ENCODE data around the gene FHIT.

Gene FHIT

DNA sequence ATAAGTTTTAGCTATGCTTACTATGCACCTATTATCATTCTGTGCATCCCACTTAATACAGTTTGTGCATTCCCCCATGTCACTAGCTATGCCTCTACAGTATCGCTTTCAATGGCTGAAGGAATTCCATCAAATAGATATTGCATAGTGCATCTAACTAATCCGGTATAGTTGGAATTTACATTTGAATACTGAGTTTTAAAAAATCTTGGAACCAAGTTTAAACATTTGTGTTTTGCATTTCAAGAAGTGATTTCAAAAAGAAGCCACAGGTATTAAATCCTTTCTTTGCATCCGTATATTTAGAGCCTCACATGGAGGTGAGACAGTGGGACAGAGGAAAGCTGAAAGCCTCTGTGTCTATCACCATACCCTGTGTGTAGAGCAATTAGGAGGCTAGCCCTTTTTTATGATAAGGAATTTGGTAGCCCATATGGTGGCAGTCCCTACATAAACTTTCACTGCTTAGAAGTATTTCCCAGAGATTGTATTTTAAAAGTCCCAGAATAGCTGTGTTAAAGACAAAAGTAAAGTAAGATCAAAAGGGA, 1241.2 kb downstream of the FHIT start:
- no peak for DNase-seq

DNA sequence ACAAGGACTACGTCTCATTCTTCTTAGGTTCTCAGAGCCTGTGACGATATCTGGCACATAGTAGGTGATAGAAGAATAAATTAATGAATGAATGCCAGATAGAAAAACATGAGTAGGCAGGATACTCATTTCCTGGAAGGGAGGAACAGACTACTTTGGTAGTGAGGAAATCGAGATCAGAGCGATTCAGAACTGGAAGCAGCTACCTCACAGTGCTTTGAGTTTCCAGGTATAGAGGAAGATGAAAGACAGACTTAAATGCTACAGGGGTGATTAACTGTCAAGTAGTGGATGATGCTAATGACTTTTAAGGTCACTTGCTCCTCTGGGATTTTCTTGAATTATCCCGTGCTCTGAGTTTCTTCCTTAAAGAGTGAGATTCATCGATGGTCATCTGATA, 1249.9 kb downstream of the FHIT start:
- no peak for DNase-seq

DNA sequence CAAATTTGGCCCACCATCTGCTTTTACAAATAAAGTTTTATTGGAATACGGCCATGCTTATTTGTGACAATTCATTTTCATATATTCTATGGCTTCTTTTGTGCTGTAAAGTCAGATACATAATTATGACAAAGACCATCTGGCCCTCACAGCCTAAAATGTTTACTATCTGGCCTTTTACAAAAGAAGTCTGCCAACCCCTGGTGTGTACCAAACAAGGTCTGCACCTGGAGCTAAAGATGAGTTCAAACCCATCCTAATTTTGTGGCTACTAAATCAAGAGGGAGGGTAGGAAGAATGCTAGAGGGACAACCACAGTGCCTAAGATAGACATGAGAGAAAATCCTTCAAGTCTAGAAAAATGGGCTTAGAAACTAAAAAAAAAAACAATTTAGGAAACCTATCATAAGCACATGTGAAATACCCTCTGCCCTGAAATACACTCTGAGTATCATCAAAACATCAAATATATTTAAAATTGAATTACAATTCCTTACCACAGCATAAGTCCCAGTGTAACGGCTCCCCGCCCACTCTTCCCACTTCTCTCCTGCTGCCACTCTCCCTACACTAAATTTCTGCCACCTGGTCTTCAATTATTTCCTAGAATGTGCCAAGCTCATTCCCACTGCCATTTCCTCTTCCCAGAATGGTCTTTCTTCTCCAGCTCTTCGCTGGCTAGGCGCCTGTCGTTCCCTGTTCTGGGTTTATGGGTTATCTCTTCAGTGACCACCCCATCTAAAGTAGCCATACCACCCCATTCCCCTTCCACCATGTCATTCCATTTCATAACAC, 1250.7 kb downstream of the FHIT start:
- DNase-seq, result peak; percentile 71 to 90

DNA sequence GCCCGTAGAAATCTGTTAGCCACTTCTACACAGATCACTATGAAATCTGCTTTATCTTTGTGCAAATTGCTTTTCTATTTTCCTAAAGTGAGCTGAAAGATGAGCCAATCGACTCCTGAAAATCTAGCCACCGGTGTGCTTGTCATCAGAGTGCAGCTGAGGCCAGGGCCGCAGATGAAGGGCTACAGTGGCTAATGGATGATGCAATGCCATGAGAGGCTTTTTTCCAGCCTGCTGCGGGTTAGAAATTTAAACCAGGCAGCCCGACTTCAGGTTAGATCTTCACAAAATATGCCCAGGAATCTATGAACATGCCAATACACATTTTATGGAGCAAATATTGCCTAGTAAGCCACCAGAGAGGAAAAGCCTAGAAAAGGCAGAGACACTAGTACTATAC, 1253.2 kb downstream of the FHIT start:
- no peak for DNase-seq

DNA sequence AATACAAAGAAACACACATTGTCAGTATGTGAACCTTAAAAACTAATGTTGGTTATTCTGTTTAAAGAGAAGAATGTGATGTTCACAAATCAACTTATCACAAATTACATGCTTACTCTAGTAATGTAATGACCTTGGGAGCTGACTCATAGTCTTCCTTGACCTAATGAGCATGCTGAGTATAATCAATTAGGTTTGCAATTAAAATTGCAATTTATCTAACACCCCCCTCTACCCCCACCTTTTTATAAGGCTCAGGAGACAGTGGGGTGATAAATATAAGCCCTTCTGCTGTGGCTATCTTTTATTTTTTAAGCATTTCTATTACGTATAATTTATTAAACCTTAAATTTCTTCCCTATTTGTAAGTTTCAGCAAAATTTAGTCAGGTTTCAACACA, 1253.7 kb downstream of the FHIT start:
- DNase-seq, result no peak

DNA sequence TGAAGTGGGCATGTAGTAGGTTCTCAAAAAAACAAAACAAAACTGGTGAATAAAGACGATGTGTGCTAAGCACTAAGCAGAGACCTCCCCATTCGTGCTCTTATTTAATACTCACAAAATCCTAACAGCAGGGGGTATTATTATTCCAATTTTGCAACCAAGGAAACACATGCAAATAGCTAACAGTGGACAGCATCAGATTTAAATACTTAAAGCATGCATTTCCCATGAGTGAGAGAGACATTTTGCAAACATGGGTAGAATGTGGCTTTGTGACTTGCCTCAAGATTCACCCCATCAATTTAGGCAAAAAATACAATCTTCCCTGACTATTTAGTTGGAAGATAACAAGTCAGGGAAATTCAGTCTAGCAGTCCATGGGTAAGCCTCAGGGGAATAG, 1255.2 kb downstream of the FHIT start:
- DNase-seq, result no peak

DNA sequence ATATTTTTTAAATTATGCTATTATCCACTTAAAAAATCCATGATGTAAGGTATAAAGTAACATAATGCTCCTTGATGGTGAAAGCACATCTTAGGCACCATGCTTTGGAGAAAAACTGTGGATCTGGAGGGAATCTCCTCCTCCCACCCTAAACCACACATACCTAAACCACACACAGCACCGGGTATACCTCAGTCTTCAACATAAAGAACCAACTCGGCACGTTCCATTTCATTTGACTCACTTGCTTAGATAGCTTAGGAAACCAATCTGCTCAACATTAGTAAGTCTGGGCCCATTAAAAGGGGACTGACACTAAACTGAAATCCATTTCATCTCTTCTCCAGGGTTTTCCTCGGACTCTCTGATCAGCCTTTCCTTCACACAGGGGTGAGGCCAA, 1255.7 kb downstream of the FHIT start:
- no peak for DNase-seq

DNA sequence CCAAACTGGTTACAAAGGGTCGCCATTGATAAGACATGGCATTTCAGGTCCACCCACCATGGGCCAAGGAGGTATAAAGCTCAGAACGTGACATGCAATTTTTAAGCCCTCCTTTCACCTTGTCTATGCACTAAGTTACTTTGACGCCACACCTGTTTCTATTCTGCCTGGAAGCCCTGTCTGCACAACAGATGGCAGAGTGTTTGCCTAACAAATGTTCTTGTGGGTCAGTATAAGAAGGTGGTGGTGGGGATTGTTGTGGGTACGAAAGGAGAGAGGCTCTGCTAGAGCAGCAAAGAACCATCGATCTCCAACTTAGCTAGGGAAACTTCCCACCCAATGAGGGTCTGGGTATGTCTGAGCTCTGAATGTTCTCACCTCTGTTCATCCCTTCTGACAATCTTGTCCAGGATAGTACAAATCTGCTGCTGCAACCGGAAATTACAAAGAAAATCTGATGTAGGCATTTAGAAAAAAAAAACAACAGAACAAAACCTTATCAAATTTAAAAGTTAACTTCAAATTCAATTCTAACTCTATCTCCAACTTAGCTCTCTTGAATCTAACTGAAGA, 1256.4 kb downstream of the FHIT start:
- no peak for DNase-seq

DNA sequence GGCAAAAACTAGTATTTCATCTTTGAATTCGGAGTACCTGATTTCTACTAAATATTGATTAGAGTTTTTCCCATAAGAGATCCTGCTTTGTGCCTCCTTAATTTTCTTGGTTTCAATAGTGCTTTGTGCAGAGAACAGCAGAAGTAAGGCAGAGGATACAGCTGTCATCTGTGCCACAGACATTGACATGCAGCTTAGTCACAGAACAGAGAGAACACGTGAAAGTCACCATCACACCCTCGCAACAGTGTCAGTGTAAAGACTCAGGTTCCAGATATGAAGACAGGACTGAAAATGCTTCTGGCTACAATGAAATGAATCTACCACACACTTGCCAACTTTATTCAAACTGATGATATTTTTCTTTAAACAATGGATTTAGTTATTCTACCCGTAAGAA, 1258.7 kb downstream of the FHIT start:
- DNase-seq, result no peak

DNA sequence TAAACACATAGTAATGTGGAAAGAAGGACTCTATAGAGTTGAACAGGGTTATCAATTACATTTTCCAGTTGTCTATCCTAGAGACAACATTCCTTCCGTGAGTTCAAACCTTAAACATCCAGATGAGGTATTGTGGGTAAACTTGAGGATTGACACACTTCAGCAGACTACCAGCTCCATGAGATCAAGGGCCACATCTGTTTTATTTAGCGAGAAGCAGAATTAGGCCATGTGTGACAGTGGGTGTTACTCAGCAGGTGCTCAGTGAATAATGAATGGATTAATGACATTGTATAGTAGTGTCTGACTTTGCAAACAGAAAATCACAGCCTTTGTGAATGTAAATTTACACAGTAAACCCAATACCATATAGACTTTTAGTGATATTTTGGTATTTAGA, 1260.3 kb downstream of the FHIT start:
- peak in 1 of 2 experiments; percentile 30 for DNase-seq

DNA sequence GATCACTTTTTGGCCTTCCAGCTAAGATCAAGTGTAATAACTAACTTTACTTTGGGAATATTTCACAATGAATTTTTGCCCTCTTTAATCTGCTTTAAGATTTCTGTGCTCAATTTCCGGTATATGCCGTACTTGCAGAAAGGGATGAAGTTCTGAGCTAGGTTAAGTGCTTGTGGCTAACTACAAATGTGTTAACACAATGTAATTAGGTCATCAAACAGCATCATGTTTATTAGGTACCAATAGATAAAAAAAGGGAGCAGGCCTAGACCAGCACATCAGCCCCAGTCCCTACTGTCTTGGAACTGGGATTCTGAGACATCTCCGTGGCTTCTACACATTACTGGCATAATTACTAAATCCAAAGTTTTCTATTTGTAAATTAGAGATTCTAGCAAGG, 1268.7 kb downstream of the FHIT start:
- DNase-seq, result no peak

DNA sequence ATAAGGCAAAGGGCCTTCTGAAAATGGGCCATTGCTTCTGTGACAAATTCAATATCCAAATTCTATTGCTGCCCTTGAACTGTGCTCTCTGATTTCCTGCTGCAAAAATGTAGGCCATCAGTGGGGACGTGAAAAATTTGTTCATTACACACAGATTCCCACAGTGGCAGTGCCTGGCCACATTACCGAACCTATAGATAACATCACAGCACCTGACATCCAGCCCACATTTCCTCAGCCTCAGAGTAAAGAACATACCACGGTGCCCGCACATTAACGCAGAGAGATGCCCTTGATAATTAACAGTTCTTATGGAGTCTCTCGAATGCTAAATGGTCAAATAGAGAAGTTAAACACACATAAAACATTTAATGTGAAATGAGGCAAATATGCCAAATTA, 1269.9 kb downstream of the FHIT start:
- DNase-seq, result no peak

DNA sequence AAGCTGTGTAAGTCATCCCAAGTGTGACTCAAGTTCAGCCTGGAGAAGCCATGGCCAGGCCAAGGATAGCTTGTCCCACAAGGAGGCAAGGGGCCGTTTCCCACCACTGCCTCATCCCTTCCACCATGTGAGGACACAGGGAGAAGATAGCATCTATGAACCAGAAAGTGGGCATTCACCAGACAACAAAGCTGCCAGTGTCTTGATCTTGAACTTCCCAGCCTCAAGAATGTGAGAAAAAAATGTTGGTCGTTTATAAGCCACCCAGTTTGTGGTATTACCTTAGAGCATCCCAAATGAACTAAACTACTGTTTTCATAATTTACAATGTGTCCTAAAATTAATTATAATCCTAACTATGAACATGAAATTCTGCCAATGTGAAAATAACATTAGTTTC, 1270.7 kb downstream of the FHIT start:
- DNase-seq, result no peak

DNA sequence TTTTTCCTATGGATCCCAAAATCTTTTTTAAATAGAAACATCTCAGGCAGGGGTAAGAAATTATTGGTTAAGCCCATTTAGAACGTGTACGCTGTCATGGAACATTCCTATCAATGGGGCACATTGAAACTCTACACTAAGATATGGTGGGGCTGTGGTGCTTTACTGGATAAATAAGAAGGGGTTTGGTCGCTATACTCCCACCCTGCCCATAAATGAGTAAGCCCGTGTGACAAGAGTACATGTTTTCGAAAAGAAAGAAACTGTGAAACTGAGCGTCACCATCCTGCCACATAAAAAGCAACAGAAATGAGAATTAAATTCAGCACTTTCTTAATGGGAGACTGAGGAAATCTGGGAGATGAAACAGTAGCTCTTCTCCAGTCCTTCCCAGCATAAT, 1271.7 kb downstream of the FHIT start:
- DNase-seq, result no peak

DNA sequence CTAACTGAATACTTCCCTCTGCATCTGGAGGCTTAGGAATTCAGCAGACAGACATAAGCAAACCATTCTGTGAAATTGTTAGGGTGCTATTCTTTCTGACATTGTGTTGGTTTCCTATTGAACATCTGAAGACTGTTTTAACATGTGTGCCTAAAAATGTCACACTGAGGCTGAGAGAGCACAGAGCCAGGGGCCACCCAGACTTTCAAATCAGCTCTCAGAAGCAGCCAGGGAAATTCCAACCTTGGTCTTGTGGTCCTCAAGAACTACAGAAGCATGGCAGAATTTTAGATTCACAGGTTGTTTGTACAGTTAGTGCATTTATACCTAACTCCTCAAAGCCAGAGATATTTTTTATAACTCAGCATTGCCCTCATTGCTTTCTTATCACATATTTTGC, 1272.3 kb downstream of the FHIT start:
- no peak for DNase-seq

DNA sequence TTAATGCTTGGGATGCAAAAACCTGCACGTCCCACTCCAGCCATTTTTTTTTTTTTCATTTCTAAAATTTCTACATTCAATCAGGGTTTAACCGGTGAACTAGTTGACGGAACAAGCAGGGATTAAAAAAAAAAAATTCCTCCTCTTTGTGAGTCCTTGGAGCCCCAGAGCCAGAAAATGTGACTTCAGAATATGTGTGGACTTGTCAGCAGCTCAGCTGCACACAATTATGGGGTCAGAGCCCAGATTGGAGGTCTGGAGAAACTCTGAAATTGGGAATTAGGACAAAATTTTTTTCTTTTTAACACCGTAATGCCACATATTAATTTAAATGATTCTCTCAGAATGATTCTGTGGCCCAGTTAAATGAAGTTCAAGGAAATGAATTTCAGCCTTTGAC, 1280.5 kb downstream of the FHIT start:
- no peak for DNase-seq

DNA sequence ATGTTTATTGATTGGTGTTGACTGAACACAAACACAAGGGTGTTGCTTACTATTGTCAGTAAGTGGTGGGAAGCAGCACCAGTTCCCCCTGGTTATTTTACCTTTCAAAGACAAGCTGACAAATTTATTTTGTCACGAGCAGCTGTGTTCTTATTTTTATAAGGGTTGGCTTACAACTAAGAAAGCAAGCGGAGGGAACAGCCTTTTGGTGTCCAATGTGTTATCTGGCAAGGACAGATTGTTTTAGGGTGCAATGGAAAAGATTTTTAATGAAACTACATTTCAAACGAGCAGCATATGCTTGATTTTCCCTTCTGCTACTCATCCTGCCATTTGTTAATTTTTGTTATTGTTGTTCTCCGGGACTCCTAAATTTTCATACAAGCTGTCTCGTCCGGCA, 1280.9 kb downstream of the FHIT start:
- no peak for DNase-seq

DNA sequence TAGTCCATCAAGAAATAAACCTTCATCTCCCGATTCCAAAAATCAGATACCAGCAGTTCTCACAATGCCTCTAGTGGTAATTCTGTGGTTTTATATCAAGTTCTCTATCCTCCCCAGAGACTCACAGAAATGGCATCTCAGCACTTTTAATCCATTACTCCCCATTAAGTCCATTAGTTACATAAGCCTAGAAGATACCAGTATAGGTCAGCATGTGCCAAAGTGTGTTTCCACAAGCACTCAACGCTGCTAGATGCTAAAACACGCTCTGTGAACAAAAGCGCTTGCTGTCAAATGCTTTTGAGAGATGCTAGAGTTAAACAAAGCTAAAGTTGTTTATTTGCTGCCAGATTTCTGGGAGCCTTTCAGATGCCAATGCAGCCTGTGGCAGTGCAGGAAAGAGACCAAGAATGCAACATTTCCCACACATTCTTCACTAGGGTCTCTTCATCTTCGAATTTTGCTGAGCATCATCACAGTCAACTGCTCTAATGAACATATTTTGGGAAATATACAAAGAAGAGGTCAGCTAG, 1282.7 kb downstream of the FHIT start:
- no peak for DNase-seq

DNA sequence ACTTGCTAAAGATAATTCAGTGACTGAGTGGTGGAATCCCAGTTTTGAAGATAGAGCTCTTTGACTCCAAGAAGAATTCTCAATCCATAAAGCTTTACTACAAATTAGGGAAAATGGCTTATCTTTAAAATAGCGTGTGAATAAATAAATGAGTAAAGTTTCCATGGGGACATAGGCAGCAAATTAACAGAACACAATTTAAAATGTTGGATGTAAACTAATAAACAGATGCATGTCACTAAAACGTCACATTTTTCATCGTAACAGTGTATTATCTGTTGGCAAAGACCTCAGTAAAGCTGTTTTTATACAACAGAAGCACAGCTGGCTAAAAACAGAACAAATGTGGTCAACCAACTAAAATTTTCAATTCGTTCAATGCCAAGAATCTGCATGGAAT, 1287.6 kb downstream of the FHIT start:
- DNase-seq, result no peak

DNA sequence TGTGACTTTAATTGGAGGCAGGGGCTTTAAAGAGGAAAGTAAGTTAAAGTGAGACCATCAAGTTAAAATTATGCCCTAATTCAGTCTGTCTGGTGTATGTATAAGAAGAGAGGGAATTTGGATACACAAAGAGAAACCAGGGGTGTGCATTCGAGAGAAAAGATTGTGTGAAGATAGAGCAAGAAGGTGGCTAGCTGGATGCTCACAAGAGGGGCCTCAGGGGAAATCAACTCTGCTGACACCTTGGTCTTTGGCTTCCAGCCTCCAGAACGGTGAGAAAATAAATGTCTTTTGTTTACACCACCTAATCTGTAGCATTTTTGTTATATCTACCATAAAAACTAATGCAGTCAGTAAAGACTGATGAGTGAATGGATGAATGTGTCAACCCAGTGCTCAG, 1294.1 kb downstream of the FHIT start:
- no peak for DNase-seq

DNA sequence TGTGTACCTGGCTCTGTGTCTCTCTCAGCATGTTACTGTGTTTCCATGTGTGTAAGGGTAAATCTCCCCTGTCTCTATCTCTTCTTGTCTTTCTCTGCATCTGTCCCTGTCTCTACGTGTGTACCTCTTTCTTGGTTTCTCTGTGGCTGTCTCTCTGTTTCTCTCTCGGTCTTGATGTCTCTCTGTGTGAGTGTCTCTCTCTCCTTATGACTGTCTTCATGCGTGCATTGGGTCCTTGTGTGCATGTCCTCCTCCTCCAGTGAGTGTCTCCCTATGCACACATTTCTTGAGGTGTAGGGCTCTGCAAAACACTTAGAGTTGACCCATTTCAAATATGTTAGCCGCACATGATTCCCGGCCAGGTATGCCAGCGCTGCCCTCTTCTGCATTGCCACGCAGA, 1298.1 kb downstream of the FHIT start:
- no peak for DNase-seq

DNA sequence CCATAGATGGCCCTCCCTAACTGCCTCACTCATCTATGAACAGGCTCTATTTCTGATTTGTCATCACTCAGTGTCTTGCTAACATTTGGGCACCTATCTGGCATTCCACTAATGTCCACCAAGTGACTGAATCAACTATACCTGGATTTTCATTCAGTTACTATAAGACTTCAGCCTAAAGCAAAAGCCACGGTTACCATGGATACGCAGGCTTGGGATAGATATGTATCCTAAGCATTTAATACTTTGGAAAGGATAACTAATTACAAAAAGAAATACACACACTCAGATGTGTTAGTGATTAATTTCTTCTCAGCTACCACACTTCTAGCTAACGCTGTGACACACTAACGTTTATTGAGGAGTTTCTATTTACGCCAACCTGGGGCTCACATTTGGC, 1301.9 kb downstream of the FHIT start:
- DNase-seq, result no peak

DNA sequence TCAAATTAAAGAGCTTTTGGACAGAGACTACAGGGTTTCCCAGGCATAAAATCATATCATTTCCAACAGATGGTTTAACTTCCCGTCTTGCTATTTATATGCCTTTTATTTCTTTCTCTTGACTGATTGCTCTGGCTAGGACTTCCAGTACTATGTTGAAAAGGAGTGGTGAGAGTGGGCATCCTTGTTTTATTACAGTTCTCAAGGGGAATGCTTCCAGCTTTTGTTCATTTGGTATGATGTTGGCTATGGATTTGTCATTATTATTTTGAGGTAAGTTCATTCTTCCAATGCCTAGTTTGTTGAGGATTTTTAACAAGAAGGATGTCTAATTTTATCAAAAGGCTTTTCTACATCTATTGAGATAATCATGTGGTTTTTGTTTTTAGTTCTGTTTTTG, 1304.9 kb downstream of the FHIT start:
- DNase-seq, result no peak

DNA sequence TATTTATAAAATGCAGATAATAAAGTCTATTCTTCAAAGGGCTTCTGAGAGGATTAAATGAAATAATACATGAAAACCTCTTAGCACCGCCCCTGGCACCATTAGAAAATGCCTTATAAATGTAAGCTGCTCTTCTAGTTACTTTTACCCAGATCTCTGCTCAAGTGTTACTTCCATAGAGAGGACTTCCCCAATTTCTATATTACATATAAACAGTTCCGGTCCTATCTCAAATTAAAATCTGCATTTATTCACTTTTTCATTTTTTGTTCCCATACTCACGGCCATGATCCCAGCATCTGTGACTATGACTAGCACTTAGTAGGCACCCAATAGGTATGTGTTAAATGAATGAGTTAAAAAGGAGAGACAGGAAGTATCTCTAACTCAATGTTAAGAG, 1310.5 kb downstream of the FHIT start:
- no peak for DNase-seq
